ENCODE measurements around the gene IQCC.

The IQCC gene

GRCh38 chr1:32195531-32195930 lies 9.9 kb upstream of the IQCC start:
- no peak for DNase-seq

- no peak for DNase-seq
These were observed 9.3 kb upstream of the IQCC start for GRCh38 chr1:32195972-32196823.

- no peak for DNase-seq
These were observed 8.4 kb upstream of the IQCC start for GRCh38 chr1:32197074-32197473.

DNA sequence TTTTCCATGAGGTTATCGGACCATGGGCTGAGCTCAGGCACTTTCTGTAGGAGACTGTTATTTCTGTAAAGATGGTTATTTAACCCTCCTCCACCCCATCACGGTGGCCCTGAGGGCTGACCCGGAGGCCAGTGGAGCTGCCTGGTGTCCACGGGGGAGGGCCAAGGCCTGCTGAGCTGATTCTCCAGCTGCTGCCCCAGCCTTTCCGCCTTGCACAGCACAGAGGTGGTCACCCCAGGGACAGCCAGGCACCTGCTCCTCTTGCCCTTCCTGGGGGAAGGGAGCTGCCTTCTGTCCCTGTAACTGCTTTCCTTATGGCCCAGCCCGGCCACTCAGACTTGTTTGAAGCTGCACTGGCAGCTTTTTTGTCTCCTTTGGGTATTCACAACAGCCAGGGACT lies 7.6 kb upstream of the IQCC start:
- no peak for DNase-seq

DNA sequence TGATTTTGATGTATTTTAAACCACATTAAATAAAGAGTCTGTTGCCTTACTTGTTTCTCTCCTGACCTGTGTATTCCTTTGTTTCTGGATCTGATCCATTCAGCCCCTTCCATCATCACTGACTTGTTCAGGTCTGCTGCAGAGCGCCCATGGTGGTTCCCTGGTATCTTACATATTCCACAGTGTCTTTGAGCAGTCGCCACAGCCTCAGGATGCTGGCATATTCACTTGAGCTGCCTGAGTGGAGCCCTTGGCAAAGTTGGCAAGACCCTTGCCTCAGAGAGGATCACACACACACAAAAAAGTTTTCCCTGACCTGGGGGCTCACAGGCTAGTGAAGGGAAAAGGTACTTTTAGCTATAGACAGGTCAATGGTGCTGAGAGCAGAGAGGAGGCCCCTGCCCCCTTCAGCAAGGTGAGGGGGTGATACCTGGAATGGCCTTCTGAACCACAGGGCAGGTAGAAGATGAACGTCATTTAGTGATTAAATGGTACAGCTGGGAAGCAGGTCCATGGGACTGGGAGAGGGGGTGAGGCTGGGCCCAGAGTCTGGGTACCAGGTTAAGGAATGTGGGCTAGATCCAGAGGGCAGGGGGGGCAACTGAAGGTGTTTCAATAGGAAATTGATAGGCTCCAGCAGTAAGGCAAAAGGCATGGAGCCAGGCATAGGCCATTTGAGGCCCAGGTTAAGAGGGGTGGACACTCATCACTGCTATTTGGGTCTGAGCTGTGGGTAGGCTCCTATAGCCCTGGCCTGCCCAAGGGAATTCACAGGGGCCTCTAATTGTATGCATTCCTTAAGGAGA lies 7.0 kb upstream of the IQCC start:
- DNase-seq: no peak

DNA sequence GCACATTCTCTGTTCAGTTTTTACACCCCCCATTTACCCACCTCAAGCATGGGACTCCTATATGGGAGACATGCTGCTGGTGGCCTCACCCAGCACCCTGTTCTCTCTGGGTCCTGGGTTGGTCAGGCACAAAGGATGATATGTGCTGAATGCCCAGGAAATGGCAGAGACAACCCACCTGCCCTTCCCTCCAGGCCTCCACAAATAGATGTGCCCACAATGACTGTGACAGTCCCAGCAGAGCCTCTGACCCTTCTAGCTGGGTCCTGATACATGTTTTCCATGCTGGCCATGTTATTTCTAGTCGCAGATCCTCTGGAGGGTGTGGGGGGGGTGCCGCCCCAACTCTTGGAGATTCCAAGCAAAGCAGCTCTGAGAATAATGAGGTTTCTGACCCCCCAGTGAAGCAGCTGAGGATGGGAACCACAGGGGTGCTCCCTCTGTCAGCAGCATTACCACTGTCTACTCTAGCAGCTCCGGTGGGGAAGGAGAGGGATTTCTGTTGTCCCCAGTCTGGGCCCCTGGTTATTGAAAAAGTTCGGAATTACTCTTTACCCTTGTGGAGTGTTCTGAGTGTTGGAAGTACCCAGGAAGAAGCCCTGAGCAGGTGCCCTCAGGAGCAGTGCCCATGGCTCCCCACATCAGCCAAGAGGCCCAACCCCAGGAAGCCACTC lies 6.3 kb upstream of the IQCC start:
- no peak for DNase-seq

DNA sequence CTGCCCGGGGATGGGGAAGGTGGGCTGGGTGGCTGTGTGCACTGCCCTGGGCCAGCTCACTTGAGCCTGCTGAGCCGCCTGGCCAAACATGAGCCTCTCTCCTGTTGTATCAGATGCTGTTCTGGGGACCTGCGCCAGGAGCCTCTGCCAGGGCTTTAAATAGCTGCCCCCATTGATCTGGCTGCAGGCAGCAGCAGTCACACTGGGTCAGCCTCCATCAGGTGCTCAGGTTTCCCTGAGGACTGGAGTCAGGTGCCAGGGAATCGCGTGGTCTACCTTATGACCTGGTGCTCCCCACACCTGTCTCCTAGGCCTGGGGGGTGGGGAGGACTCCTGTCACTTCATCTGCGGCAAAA lies 5.8 kb upstream of the IQCC start:
- no peak for DNase-seq

- peak; percentile 82 for DNase-seq
These were observed 5.1 kb upstream of the IQCC start, which contains the start of gene CCDC28B for GRCh38 chr1:32200226-32201010. CCDC28B (plus strand) TSS chr1:32200595; CDS start chr1:32201936, 1,341 bp downstream.

- peak; percentile 75 for DNase-seq
These were observed 4.2 kb upstream of the IQCC start for GRCh38 chr1:32201011-32201855.

DNA sequence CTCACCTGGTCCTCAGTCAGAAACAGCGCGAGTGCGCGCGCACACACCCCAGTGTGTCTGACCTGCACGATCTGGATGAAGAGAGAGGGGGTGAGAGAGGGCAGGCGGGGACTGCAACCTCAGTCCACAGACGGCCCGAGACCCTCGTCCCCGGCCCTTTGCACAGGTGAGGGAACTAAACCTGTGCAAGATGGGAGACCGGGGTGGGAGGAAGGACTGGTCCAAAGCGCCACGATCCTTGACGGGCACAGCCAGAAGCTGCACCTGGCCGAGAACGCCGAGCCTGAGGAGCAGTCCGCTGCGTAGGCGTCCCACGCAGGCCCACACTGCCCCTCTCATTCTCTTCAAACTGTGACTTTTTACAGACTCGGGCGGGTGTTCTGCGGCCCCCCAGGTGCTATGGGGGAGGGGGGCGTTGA lies 519 bp upstream of the IQCC start:
- DNase-seq: no peak

GRCh38 chr1:32208469-32208868 lies 3.0 kb downstream of the IQCC start:
- no peak for DNase-seq

- no peak for DNase-seq
These were observed 3.4 kb downstream of the IQCC start, which contains the start of gene DCDC2B for GRCh38 chr1:32208891-32209328. DCDC2B (plus strand) TSS chr1:32209089; CDS start chr1:32209094, 5 bp downstream.

DNA sequence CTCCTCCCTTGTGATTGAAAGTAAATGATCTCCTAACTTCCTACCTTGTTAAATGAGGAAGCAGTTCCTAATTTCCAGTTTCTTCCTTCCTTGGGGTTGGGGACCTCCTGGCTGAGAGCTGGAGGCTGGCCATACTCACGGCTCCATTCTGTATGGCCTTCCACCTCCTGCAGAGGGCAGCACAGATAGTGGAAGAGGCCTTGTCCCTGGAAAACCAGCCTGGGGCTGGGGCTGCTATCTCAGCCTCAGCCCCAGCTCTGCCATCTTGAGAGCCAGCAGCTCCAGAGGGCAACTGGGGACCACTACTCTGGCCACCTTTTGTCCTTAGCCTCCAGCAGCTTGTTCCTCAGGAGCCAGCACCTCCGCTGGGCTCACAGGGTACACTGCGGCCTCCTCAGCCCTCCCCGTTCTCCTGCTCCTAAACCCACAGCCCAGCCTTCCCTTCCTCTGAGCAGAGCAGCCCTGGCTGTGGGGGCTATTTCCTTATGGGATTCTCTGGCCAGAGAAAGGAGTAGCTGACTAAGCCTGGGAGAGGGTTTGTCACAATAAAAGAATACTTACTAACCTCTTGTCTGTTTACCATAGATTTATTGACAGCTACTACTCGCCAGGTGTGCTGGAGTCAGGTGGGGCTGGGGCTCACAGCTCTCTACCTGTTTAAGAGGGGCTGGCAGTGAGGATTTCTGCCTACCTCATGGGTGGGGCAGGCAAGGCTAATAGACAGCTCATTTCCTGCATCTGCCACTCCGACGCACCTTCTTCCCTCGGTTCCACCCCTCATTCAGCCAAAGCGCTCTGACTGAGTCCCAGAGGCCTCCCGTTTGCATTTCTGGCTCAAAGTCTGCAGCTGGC lies 10.4 kb downstream of the IQCC start:
- DNase-seq: peak; percentile 52

DNA sequence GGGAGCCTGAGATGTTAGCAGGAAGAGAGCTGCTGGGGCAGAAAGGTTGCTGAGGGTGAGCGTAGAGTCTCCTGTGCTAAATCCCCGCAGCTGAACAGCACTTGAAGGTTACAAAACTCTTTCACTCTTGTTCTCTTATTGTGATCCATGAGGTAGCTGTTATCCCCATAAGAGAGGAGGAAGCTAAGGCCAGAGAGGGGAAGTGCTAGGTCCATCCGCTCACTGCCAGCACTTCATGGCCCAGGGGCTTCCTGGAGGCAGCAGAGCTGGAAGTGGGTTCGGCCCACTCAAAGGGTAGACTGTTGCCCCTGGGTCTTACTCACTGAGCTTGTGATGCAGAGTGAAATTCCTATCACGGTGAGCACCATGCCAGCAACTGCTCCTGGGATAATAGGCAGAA lies 11.1 kb downstream of the IQCC start:
- DNase-seq: no peak

GRCh38 chr1:32219022-32219421 lies 13.6 kb downstream of the IQCC start:
- no peak for DNase-seq

DNA sequence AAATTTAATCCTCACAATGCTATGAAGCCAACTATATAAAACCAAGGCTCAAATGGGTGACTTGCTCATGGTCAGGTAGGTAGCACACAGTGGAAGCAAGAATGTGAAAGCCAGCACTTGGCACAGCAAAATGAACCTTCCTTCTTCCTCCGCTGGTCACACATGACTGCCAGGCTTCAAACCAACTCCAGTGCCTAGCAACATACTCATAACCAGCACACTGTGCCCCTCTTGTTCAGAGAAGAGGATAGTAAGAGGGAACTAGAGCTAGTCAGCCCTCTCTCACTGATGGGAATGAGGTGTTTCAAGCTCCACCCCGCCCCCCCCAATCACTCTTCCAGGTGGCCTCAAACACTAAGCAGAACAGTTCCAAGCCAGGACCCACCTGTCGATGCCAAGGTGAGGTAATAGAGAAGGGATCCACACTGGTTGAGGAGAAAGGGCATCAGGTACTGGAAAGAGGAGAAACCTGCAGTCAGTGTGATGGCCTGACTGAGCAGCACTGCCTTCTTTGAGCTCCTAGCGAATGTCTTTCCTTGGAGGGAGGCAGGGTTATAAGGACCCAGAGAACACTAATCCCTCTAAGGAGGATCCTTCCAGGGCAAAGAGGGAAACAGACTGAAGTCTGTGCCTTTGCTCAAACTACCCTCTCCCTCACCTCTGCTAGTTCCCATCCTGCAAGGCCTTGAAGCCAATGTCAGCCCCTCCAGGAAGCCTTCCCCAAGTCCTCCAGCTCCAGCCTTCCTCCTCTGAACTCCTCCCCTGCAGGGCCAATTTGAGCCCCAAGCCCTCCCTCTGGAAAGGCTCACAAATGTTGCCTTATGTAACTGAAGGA lies 15.5 kb downstream of the IQCC start:
- no peak for DNase-seq

DNA sequence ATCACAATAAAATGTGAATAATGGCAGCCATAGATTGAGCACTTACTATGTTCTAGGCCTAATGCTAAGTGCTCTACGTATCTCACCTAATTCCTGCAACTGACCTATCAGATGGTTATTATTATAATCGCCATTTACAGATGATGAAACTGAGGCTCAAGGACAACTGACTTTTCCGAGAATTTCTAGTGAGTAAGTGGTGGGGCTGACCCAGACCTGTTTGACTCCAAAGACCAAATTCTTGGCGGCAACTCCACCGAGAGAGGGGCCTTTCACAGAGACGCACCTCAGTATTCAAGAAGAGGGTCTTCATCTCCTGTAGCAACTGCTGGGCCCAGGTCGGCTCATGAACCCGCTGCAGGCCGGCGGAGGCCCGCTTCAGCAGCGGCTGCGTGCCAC lies 16.1 kb downstream of the IQCC start:
- DNase-seq: no peak

- peak; percentile 81 for DNase-seq
These were observed 16.7 kb downstream of the IQCC start, which contains the start of the genes EIF3I and TMEM234 for GRCh38 chr1:32221980-32222755. EIF3I (plus strand) TSS chr1:32222407; CDS start chr1:32222442, 35 bp downstream. TMEM234 (minus strand) TSS chr1:32222353; CDS start chr1:32222322, 31 bp downstream.
